Activated T-cell treated with anti-CD3 and anti-CD28 coated beads, Interleukin-2, amount 50 U/mL, for 4 hours (primary cell): ENCODE measurements around the gene KAT5. TPM values are rescaled to one million over a fixed set of nuclear protein-coding genes. Genes with fewer than 3 reads are reported as not detected.
"Not testable (repeated sequence)": the region's sequence is repeated elsewhere in the genome, so short reads cannot be mapped to it uniquely, and the experiment has no call there.

Experiments
- ATAC-seq, 2 donors: fragments of 200-7000 bp; cut with Tn5 transposase; one replicate each; pipeline ENCODE4 v1.10.0; 2021
- DNase-seq: peaks from one replicate; pipeline ENCODE4 v3.0.0-alpha.2; 2020
- H3K27me3 Mint-ChIP-seq: one replicate; pipeline ENCODE4 v1.8.0; 2021; ENCODE audit warnings: low read depth, mixed read lengths
- H3K36me3 Mint-ChIP-seq: one replicate; pipeline ENCODE4 v1.8.0; 2022; ENCODE audit warnings: mixed read lengths; ENCODE audit not compliant: insufficient read depth
- H3K4me1 Mint-ChIP-seq: one replicate; pipeline ENCODE4 v1.8.0; 2021; ENCODE audit warnings: low read depth, mixed read lengths
- H3K4me3 Mint-ChIP-seq: one replicate; pipeline ENCODE4 v1.8.0; 2021; ENCODE audit warnings: mild to moderate bottlenecking, moderate library complexity, mixed read lengths
- H3K9me3 Mint-ChIP-seq: one replicate; pipeline ENCODE4 v1.8.0; 2021; ENCODE audit warnings: mixed read lengths
- total RNA-seq, 3 donors: library from RNA; stranded (reverse); gene quantifications; one replicate each; pipeline ENCODE4 v1.2.1, GENCODE V29; 2021

KAT5 gene
- total RNA-seq = 10 to 100 TPM; 81.7 to 96.5 (median 85.1) TPM

DNA sequence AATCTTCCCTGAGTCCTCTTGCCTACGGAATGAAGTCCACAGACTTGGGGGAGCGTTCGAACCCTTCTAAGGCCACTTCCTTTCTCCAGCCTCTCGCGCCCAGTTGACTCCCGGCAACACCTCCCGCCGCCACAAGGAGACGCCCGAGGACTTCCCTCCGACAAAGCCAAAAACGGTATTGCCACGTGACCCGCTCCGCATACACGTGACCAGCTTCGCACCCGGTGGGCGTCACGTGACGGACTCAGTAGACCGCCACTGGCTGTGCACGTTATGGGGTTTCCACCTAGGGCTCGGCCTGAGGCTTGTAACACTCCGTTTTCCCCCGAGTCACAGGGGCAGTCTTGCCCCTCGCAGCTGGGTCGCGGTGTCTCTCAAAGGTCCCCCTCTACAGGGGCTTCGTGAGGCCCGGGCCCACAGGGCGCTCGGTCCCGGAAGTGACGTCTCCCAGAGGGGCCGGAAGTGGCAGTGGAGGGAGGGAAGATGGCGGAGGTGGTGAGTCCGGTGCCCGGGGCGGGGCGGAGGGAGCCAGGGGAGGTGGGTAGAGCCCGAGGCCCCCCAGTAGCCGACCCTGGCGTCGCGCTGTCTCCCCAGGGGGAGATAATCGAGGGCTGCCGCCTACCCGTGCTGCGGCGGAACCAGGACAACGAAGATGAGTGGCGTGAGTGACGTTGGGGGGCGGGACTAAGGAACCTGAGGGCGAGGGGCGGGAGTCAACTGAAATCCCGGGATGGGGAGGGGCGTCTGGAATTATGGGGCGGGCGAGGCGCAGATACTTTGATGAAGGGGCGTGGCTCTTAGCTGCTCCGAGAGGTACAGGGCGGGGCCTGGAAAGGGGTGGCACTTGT, at the start of gene KAT5:
KAT5 (plus strand) TSS at position 468 of the 848 bp plus-strand sequence; CDS start at position 484, 16 bp downstream.
- H3K36me3 Mint-ChIP-seq = peaks cover 23% of the 10 kb centered on the region
- H3K4me3 Mint-ChIP-seq = peak within 1 kb of the TSS; percentile 89
- DNase-seq (peak; percentile 96), ATAC-seq (peak; percentile 89 to 92)
- no peaks in the 10 kb centered on the region for H3K27me3 Mint-ChIP-seq
- no peaks in the 10 kb centered on the region for H3K9me3 Mint-ChIP-seq
- peaks cover 22% of the 10 kb centered on the region for H3K4me1 Mint-ChIP-seq

DNA sequence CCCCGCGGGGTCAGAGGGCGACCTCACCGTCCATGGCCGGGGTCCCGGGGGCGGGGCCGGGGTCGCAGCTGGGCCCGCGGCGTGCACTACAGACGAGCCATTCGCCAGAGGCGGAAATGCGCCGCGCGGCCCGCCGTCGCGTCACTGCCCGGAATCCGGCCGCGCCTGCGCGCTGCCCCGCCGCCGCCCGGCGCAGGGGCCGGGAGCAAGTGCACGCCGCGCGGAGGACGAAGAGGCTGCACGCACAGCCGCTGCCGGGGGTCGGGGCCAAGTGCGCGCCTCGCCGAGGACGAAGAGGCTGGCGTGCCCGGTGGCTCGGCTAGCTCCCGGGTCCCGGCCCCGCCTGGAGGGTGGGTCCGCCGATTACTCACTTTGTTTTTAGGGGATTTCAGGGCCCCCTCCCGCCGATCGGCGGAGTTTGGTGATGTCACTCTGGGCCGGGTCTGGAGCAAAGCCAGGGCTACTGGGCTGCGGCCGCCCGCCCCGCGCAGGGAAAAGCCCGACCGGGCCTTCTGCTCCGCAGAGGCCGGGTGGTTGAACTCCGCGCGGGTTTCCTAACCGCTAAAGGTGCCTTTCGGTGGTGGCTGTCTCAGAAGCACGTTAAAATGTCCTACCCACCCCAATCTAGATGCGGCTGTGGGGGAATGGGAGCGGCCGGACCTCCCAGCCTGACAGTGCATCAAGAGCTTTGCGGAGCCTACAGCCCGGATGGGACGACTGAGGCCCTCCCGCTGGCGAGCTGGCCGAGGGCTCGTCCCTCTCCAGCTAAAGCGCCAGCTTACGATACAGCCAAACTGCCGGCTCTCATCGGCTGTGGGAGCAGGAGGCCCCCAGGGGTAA, 49.0 kb upstream of the KAT5 start, which contains the start of gene RELA:
RELA (minus strand) TSS at position 118 of the 840 bp plus-strand sequence; CDS start at position 34, 84 bp downstream.
- Mint-ChIP-seq H3K9me3 (no peaks in the 10 kb centered on the region), H3K36me3 (peaks cover 22% of the 10 kb centered on the region), H3K27me3 (no peaks in the 10 kb centered on the region), H3K4me1 (peaks cover 38% of the 10 kb centered on the region), H3K4me3 (peak within 1 kb of the TSS; percentile 88)
- ATAC-seq (peak; percentile 91 to 92), DNase-seq (peak; percentile 87)

DNA sequence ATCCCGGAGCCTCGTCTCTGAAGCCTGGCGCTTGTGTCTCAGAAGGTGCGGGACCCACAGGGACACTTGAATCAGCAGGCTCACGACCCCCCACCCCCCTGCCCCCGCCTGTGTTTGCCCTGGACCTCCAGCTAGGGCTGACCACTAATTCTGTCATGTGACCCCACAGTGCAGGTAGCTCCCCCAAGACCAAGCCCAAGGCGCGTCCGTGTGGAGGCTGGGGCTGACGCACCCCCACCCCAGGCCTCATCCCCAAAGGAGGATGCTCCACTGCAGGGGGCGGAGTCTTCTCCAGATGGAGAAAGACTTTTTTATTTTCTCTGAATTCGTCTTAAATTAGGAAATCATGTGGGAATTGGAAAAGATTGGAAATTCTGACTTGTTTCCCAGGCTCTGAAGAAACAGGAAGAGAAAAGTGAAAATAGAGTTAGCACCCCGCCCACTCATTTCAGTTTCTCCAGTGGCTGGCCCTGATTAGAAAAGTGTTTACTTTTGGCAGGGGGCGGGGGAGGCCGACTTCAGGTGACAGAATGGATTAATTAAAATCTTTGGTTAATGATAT, 48.3 kb upstream of the KAT5 start:
- Mint-ChIP-seq H3K4me1 (peaks cover 35% of the 10 kb centered on the region), H3K4me3 (peak overlapping the region; percentile 88), H3K27me3 (no peaks in the 10 kb centered on the region), H3K36me3 (peaks cover 19% of the 10 kb centered on the region), H3K9me3 (no peaks in the 10 kb centered on the region)
- ATAC-seq = peak; percentile 19 to 33
- peak; percentile 39 for DNase-seq

DNA sequence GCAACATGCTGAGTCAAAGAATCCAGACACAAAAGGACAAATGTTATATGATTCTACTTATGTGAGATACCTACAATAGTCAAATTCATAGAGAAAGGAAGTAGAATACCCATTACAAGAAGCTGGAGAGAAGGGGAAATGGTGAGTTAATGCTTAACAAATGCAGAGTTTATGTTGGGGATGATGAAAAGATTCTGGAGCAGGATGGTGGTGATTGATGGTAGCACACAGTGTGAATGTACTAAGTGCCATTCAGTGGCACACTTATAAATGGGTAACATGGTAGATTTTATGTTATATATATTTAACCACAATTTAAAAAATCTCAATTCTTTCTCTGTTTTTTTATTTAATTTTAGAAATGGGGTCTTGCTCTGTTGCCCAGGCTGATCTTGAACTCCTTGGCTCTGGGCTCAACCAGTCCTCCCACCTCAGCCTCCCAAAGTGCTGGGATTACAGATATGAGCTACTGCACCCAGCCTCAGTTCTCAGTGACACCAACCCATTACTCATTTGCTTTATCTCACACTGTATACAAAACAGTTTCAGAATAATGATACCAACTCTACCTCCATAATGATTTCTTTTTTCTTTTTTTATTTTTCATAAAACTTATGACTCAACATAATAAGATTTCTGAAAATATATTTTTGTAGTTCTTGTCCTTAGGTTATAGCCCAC, 39.7 kb upstream of the KAT5 start:
- Mint-ChIP-seq H3K36me3 (no peaks in the 10 kb centered on the region), H3K4me3 (no peak overlapping the region), H3K4me1 (no peaks in the 10 kb centered on the region), H3K27me3 (no peaks in the 10 kb centered on the region), H3K9me3 (no peaks in the 10 kb centered on the region)
- DNase-seq (no peak), ATAC-seq (peak; percentile 55 to 65)

DNA sequence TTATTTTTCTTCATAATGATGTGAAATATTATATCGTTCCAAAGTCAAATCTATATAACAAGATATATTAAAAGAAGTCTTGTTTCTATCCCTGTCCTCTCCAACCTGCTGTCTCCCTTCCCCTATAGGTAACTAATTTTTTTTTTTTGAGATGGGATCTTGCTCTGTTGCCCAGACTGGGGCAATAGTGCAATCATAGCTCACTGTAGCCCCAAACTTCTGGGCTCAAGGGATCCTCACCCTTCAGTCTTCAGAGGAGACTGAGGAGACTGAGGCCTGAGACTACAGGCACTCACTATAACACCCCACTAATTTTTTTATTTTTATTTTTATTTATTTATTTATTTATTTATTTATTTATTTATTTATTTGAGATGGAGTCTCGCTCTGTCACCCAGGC, 39.1 kb upstream of the KAT5 start:
- Mint-ChIP-seq H3K27me3 (no peaks in the 10 kb centered on the region), H3K36me3 (no peaks in the 10 kb centered on the region), H3K4me1 (no peaks in the 10 kb centered on the region), H3K9me3 (no peaks in the 10 kb centered on the region), H3K4me3 (no peak overlapping the region)
- no peak for ATAC-seq
- no peak for DNase-seq

DNA sequence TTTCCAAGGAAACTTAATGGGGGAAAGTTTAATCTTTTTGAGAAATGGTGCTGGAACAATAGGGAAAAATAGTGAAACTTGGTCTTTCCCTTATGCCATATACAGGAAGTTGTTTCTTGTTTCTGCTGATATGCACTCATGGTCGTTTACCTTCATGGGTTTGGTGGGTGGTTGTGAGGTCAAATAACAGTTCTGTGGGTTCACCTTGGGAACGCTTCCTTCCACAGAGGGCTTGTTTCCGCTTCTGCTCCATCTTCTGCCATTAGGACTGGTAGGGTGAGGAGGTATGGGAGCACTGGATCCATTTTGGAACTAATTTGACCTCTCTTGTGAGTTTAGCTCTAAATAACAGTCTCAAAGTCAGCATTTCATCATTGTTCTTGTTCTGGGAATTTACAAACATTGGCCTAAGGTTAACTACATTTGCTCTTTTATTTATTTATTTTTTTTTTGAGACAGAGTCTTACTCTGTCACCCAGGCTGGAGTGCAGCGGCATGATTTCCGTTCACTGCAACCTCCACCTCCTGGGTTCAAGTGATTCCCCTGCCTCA, 31.8 kb upstream of the KAT5 start:
- H3K27me3 Mint-ChIP-seq = peaks cover 7% of the 10 kb centered on the region
- no peak for DNase-seq
- no peaks in the 10 kb centered on the region for H3K36me3 Mint-ChIP-seq

DNA sequence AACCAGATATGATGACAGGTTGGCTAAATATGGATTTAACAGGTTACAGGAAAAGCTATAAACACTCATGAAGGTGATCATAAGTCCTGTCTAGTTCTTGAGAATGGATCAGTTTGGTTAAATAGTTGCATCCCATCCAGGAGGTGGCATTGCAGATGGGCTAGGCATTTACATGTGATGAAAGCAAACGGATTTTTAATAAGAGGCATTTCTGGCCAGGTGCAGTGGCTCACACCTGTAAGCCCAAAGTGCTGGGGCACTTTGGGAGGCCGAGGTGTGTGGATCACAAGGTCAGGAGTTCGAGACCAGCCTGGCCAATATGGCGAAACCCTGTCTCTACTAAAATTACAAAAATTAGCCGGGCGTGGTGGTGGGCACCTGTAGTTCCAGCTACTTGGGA, 28.6 kb upstream of the KAT5 start:
- not testable (repeated sequence) for H3K36me3 Mint-ChIP-seq, ATAC-seq, H3K4me3 Mint-ChIP-seq, H3K4me1 Mint-ChIP-seq, DNase-seq, H3K27me3 Mint-ChIP-seq, H3K9me3 Mint-ChIP-seq

More for the DNA sequence above, 31.8 kb upstream of the KAT5 start:
- no peak for ATAC-seq
- no peak overlapping the region for H3K4me3 Mint-ChIP-seq
- H3K9me3 Mint-ChIP-seq = no peaks in the 10 kb centered on the region
- no peaks in the 10 kb centered on the region for H3K4me1 Mint-ChIP-seq

DNA sequence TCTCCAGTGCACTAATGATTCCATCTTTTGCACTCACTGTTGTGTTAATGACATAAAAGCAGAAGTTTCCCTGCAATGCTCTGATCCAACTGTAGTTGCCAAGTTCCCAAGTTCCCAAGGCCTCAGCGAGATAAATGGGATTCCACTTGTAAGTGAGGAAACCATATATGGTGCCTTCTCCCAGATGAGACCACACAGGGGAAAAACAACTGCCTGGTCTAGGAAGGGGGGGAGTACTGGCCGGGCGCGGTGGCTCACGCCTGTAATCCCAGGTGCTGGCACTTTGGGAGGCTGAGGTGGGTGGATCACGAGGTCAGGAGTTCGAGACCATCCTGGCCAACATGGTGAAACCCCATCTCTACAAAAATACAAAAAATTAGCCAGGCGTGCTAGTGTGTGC, 26.1 kb upstream of the KAT5 start:
- ATAC-seq = no peak
- Mint-ChIP-seq H3K4me1 (no peaks in the 10 kb centered on the region), H3K36me3 (no peaks in the 10 kb centered on the region), H3K9me3 (no peaks in the 10 kb centered on the region), H3K4me3 (no peak overlapping the region), H3K27me3 (peaks cover 7% of the 10 kb centered on the region)
- DNase-seq = no peak

DNA sequence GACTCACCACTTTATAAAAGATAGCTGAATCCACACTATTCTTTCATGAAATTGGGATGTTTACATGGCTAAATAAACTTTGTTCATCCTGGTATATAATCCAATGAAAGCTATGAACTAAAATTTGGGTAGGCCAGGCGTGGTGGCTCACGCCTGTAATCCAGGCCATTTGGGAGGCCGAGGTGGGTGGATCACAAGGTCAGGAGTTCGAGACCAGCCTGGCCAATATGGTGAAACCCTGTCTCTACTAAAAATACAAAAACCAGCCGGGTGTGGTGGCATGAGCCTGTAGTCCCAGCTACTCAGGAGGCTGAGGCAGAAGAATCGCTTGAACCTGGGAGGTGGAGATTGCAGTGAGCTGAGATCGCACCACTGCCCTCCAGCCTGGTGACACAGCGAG, 20.2 kb upstream of the KAT5 start:
- not testable (repeated sequence) for H3K4me3 Mint-ChIP-seq, DNase-seq, H3K9me3 Mint-ChIP-seq, ATAC-seq, H3K36me3 Mint-ChIP-seq, H3K4me1 Mint-ChIP-seq, H3K27me3 Mint-ChIP-seq

DNA sequence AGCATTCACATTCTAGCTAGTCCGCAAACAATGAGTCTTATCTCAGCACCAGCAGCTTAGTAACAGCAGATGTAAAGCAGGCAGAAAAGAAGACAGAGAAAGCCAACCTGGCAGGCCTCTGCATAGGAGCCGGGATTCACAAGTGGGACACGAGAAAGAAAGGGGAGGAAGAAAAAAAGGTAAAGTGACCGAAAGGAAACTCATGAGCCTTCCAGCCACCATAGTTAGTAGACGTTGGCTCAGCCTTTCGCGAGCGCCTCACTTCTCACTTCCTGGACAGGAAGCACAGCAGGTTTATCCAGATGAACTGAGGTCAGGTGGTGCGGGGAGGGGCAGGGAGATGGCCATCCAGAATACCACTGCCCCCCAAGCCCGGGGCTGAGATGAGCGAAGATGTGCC, 19.7 kb upstream of the KAT5 start:
- H3K4me3 Mint-ChIP-seq = no peak overlapping the region
- DNase-seq = no peak
- H3K9me3 Mint-ChIP-seq = no peaks in the 10 kb centered on the region
- no peaks in the 10 kb centered on the region for H3K4me1 Mint-ChIP-seq
- H3K36me3 Mint-ChIP-seq = no peaks in the 10 kb centered on the region
- no peaks in the 10 kb centered on the region for H3K27me3 Mint-ChIP-seq
- ATAC-seq = no peak

DNA sequence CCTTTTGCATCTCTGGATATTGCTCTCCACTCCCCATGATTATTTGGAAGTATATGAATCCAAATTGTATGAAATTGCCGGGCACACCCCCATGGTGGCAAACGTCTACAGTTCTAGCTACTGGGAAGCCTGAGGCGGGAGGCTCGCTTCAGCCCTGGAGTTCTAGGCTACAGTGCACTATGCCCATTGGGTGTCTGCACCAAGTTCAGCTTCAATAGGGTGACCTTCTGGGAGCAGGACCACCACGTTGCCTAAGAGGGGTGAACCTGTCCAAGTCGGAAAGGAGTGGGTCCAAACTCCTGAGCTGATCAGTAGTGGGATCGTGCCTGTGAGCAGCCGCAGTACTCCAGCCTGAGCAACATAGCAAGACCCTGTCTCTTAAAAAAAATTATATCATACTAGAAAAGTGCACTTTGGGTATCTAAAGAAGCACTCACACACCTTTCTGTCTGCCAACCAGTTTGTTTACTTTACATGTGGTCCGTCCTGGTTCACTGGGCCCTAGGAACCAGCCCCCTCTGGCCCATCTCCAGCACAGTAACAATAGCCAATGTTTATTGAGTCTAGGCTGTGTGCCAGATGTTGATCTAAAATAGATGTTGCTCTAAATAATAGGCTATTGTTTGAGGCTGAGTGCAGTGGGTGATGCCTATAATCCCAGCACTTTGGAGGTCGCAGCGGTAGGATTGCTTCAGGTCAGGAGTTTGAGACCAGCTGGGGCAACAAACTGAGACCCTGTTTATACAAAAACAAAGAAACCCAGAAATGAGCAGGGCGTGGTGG, 16.4 kb upstream of the KAT5 start:
- Mint-ChIP-seq H3K4me3 (no peak overlapping the region), H3K9me3 (no peaks in the 10 kb centered on the region), H3K36me3 (no peaks in the 10 kb centered on the region), H3K4me1 (no peaks in the 10 kb centered on the region), H3K27me3 (no peaks in the 10 kb centered on the region)
- no peak for ATAC-seq
- no peak for DNase-seq

DNA sequence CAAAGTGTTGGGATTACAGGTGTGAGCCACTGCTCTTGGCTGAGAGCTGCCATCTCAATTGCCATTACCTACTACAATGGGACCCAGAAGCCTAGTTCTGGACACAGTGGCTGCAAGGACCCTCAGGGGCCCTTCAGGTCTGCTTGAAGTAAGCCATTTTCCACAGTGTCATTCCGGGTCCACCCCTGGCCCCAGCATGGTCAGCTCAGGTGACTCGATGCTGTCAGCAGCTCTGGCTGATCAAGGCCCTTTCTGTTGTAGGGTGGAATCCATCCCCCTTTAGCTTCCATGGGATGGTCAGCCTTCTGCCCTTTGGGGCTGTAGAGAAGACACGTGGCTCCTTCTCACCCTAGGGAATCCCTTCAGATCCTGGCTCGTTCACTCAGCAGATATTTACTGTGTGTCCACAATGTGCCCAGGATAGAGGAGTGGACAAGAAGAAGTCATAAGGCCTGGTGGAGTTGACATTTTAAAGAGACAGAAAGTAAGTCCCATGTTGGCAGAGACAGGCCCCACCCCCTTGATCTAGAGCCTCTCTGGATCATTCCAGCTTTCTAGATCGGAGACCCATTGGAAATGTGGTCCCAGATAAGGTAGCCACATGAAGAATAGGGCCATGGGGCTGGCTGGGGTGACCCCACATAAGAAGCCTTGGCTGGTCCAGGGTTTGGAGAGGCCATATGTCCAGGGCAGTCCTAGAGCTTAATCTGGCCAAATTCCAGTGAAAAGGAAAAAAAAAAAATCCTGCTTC, 15.1 kb upstream of the KAT5 start:
- Mint-ChIP-seq H3K27me3 (no peaks in the 10 kb centered on the region), H3K9me3 (no peaks in the 10 kb centered on the region), H3K36me3 (no peaks in the 10 kb centered on the region), H3K4me1 (no peaks in the 10 kb centered on the region), H3K4me3 (no peak overlapping the region)
- DNase-seq (no peak), ATAC-seq (no peak)

DNA sequence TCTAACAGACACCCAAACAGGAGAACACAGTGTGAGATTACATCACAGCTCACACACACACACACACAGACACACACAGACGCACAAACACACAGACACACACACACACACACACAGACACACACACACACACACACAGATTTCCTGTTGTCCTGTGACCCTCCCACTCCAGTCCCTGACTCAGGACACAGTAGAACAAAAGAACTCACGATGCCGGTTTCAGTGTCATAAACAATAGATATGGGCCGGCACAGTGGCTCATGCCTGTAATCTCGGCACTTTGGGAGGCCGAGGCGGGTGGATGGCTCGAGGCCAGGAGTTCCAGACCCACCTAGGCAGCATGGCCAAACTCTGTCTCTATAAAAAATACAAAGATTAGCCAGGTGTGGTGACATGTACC, 13.8 kb upstream of the KAT5 start:
- no peaks in the 10 kb centered on the region for H3K36me3 Mint-ChIP-seq
- ATAC-seq (no peak), DNase-seq (no peak)
- no peaks in the 10 kb centered on the region for H3K27me3 Mint-ChIP-seq
- no peak overlapping the region for H3K4me3 Mint-ChIP-seq
- no peaks in the 10 kb centered on the region for H3K4me1 Mint-ChIP-seq
- no peaks in the 10 kb centered on the region for H3K9me3 Mint-ChIP-seq
